22Rv1 (cell line): Measurements from ENCODE around the gene CBLC.

Experiments used
- ZFX ChIP-seq: fragments of 450-650 bp; IDR thresholded peaks from 2 replicates; pipeline ENCODE4 v1.6.1; 2017; ENCODE audit warnings: antibody characterized with exemption, borderline replicate concordance
- TF ChIP-seq, protein P1 (sequence below): fragments of 450-650 bp; IDR thresholded peaks from 2 replicates; pipeline ENCODE4 v1.5.1; 2017; ENCODE audit warnings: mild to moderate bottlenecking

DNA sequence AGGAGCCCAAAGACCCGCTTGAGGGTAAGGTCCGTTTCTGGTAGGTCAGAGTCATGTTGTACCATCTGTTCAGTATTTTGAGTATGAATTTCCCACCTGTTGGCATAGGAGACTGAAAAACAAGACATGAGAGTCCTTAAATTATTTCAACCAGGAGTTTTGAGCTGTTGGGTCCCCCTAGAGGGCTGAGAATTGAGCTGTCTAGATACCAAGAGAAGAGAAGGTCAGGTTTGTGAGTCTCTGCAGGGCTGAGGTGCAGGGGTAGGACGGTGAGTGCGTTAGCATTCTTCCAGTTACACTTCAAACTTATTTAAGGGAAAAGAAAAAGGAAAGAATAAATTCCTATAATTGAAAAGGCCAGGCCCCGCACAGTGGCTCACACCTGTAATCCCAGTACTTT is 5.0 kb downstream of the CBLC start:
- TF ChIP-seq, protein P1, sequence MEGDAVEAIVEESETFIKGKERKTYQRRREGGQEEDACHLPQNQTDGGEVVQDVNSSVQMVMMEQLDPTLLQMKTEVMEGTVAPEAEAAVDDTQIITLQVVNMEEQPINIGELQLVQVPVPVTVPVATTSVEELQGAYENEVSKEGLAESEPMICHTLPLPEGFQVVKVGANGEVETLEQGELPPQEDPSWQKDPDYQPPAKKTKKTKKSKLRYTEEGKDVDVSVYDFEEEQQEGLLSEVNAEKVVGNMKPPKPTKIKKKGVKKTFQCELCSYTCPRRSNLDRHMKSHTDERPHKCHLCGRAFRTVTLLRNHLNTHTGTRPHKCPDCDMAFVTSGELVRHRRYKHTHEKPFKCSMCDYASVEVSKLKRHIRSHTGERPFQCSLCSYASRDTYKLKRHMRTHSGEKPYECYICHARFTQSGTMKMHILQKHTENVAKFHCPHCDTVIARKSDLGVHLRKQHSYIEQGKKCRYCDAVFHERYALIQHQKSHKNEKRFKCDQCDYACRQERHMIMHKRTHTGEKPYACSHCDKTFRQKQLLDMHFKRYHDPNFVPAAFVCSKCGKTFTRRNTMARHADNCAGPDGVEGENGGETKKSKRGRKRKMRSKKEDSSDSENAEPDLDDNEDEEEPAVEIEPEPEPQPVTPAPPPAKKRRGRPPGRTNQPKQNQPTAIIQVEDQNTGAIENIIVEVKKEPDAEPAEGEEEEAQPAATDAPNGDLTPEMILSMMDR = no peak
- TF ChIP-seq ZFX = no peak
